Prostate gland (tissue), 2 donors: ENCODE measurements around the gene FLVCR2. TPM values are rescaled to one million over a fixed set of nuclear protein-coding genes. Genes with fewer than 3 reads are reported as not detected.

Experiments used
- DNase-seq: peaks from one replicate; pipeline ENCODE4 v3.0.0-alpha.2; 2019; ENCODE audit warnings: low spot score
- H3K27ac ChIP-seq, 2 donors: fragments of 200-600 bp; sonication (generic); 2 replicates each; pipeline ENCODE4 v1.5.1; 2017 to 2019
- H3K27me3 ChIP-seq: fragments of 200-600 bp; sonication (generic); replicated peaks from 2 replicates; pipeline ENCODE4 v1.5.1; 2019; ENCODE audit not compliant: insufficient read depth
- H3K36me3 ChIP-seq, 2 donors: fragments of 200-600 bp; sonication (generic); 1 replicate in 1 of 2; 2 replicates in 1 of 2; pipeline versions ENCODE4 v1.5.1 to v1.8.1; 2017 to 2019
- H3K4me1 ChIP-seq: fragments of 200-600 bp; sonication (generic); replicated peaks from 2 replicates; pipeline ENCODE4 v1.5.1; 2019
- H3K4me3 ChIP-seq, 2 donors: fragments of 200-600 bp; sonication (generic); 2 replicates each; pipeline ENCODE4 v1.5.1; 2017 to 2019
- H3K9me3 ChIP-seq: fragments of 200-600 bp; sonication (generic); 2 replicates; pipeline ENCODE4 v1.5.1; 2017
- CTCF ChIP-seq, 4 experiments: fragments of 200-600 bp in 2 of 4; fragments of 450-650 bp in 2 of 4; sonication (generic) in 2 of 4; IDR thresholded peaks; 1 replicate in 3 of 4; 2 replicates in 1 of 4; pipeline ENCODE4 v1.5.1; 2016 to 2019; ENCODE audit warnings: antibody characterized with exemption in 4 of 4, mild to moderate bottlenecking in 2 of 4, moderate library complexity in 2 of 4
- POLR2A ChIP-seq: fragments of 450-650 bp; IDR thresholded peaks from one replicate; pipeline ENCODE4 v1.6.1; 2016; ENCODE audit warnings: antibody characterized with exemption, mild to moderate bottlenecking
- POLR2AphosphoS5 ChIP-seq: sonication (generic); formaldehyde crosslinking; IDR thresholded peaks from one replicate; pipeline ENCODE4 v1.6.1; 2017; ENCODE audit warnings: antibody characterized with exemption
- WGBS: methylation state at CpG from one replicate; pipeline ENCODE4 v1.1.5; 2018; 5-methylcytosine and 5-hydroxymethylcytosine counted together
- intact Hi-C: fragments of 100-400 bp; cut with DNase I; formaldehyde crosslinking; loops from one replicate; pipeline ENCODE4 v1.14.2; 2022
- total RNA-seq, 2 donors: library from RNA; depleted of rRNA; stranded (reverse); fragments of >200 nt; gene quantifications; one replicate each; pipeline ENCODE4 v1.1.0, GENCODE V29; 2016

FLVCR2 gene
- total RNA-seq, 2 donors from 2014 or later: 3.1 to 22.2 TPM

GRCh38 chr14:75579882-75580281 lies 1.5 kb downstream of the FLVCR2 start:
- no peak overlapping the region for H3K27ac ChIP-seq
- DNase-seq: no peak
- H3K4me3 ChIP-seq: peak overlapping the region; percentile 31 to 53
- no peaks in the 10 kb centered on the region for H3K9me3 ChIP-seq
- H3K27me3 ChIP-seq: no peaks in the 10 kb centered on the region
- peaks cover 7% of the 10 kb centered on the region for H3K4me1 ChIP-seq
- 61% methylated on average over 3 of the region's 3 CpGs for WGBS
- intact Hi-C loops: no loop called here
- TF ChIP-seq POLR2A (no peak), POLR2AphosphoS5 (no peak), CTCF (IDR thresholded peaks at IDR 0.05) (no peak)
- H3K36me3 ChIP-seq: no peaks in the 10 kb centered on the region

GRCh38 chr14:75587388-75587787 lies 9.0 kb downstream of the FLVCR2 start:
- intact Hi-C loops: no loop called here
- no peak for TF ChIP-seq POLR2AphosphoS5
- no peak for TF ChIP-seq POLR2A
- H3K27me3 ChIP-seq: no peaks in the 10 kb centered on the region

GRCh38 chr14:75589931-75590330 lies 11.5 kb downstream of the FLVCR2 start:
- no peak overlapping the region for H3K27ac ChIP-seq
- H3K4me3 ChIP-seq: no peak overlapping the region
- TF ChIP-seq CTCF (IDR thresholded peaks at IDR 0.05): no peak
- no peak for TF ChIP-seq POLR2AphosphoS5
- TF ChIP-seq POLR2A: no peak
- no peaks in the 10 kb centered on the region for H3K4me1 ChIP-seq
- no peak for DNase-seq
- intact Hi-C loops: no loop called here
- WGBS: 95% methylated on average over 6 of the region's 6 CpGs
- no peaks in the 10 kb centered on the region for H3K36me3 ChIP-seq
- H3K9me3 ChIP-seq: no peaks in the 10 kb centered on the region
- H3K27me3 ChIP-seq: no peaks in the 10 kb centered on the region

More at GRCh38 chr14:75587388-75587787, 9.0 kb downstream of the FLVCR2 start:
- Histone ChIP-seq H3K27ac (no peak overlapping the region), H3K4me1 (no peaks in the 10 kb centered on the region), H3K4me3 (no peak overlapping the region), H3K9me3 (no peaks in the 10 kb centered on the region), H3K36me3 (no peaks in the 10 kb centered on the region)
- DNase-seq: no peak

GRCh38 chr14:75591331-75591946 lies 13.0 kb downstream of the FLVCR2 start:
- no peak overlapping the region for H3K27ac ChIP-seq
- WGBS: 100% methylated on average over 1 of the region's 1 CpG
- intact Hi-C loops: no loop called here
- TF ChIP-seq CTCF (IDR thresholded peaks at IDR 0.05) (no peak), POLR2A (no peak), POLR2AphosphoS5 (no peak)
- no peaks in the 10 kb centered on the region for H3K27me3 ChIP-seq
- no peak overlapping the region for H3K4me3 ChIP-seq
- DNase-seq: no peak
- no peaks in the 10 kb centered on the region for H3K9me3 ChIP-seq
- H3K4me1 ChIP-seq: no peaks in the 10 kb centered on the region
- H3K36me3 ChIP-seq: no peaks in the 10 kb centered on the region

GRCh38 chr14:75591987-75592575 lies 13.7 kb downstream of the FLVCR2 start:
- no peak for DNase-seq

More at GRCh38 chr14:75591987-75592575, 13.7 kb downstream of the FLVCR2 start:
- intact Hi-C loops: no loop called here
- Histone ChIP-seq H3K27ac (no peak overlapping the region), H3K9me3 (no peaks in the 10 kb centered on the region), H3K4me1 (no peaks in the 10 kb centered on the region), H3K4me3 (no peak overlapping the region), H3K36me3 (no peaks in the 10 kb centered on the region), H3K27me3 (no peaks in the 10 kb centered on the region)
- TF ChIP-seq CTCF (IDR thresholded peaks at IDR 0.05) (no peak), POLR2AphosphoS5 (no peak), POLR2A (no peak)
